Measurements from ENCODE around the gene FAM168B. TPM values are rescaled to one million over a fixed set of nuclear protein-coding genes. Genes with fewer than 3 reads are reported as not detected.

Gene FAM168B
- total and polyA plus RNA-seq, 2 of the 13 experiments (the other 11 are each of a cell fraction or from before 2014, with no cell fraction given): 64.5 to 113 TPM

DNA sequence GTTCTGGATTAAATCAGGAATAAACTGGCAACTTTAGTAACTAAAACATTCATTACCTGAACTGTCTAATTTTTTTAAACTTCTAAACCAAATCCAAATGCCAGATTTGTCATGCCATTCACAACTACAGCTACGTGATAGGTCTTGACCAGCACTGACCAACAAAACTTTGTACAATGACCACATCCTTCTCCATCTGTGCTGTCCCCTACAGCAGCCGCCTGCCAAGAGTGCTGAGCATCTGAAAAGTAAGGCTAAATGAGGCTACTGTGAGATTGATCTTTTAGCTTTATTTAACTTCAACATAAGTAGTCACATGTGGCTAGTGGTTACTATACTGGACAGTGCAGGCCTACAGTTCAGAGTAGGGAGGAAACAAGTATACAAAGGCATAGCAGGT lies 7.6 kb downstream of the FAM168B start (continued):
- TF ChIP-seq, protein P1, sequence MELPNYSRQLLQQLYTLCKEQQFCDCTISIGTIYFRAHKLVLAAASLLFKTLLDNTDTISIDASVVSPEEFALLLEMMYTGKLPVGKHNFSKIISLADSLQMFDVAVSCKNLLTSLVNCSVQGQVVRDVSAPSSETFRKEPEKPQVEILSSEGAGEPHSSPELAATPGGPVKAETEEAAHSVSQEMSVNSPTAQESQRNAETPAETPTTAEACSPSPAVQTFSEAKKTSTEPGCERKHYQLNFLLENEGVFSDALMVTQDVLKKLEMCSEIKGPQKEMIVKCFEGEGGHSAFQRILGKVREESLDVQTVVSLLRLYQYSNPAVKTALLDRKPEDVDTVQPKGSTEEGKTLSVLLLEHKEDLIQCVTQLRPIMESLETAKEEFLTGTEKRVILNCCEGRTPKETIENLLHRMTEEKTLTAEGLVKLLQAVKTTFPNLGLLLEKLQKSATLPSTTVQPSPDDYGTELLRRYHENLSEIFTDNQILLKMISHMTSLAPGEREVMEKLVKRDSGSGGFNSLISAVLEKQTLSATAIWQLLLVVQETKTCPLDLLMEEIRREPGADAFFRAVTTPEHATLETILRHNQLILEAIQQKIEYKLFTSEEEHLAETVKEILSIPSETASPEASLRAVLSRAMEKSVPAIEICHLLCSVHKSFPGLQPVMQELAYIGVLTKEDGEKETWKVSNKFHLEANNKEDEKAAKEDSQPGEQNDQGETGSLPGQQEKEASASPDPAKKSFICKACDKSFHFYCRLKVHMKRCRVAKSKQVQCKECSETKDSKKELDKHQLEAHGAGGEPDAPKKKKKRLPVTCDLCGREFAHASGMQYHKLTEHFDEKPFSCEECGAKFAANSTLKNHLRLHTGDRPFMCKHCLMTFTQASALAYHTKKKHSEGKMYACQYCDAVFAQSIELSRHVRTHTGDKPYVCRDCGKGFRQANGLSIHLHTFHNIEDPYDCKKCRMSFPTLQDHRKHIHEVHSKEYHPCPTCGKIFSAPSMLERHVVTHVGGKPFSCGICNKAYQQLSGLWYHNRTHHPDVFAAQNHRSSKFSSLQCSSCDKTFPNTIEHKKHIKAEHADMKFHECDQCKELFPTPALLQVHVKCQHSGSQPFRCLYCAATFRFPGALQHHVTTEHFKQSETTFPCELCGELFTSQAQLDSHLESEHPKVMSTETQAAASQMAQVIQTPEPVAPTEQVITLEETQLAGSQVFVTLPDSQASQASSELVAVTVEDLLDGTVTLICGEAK (IDR thresholded peaks at IDR 0.05): no peak
- TF ChIP-seq, protein P1 (CRISPR knock-in tag; IDR thresholded peaks at IDR 0.05): no peak
- no peak for TF ChIP-seq YEATS2 (CRISPR knock-in tag; IDR thresholded peaks at IDR 0.05; ENCODE audit: borderline replicate concordance)
- TF ChIP-seq, protein P2, sequence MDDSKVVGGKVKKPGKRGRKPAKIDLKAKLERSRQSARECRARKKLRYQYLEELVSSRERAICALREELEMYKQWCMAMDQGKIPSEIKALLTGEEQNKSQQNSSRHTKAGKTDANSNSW (CRISPR knock-in tag; IDR thresholded peaks at IDR 0.05; ENCODE audit: borderline replicate concordance): no peak
- no peak for TF ChIP-seq ZNF678 (CRISPR knock-in tag; IDR thresholded peaks at IDR 0.05)
- TF ChIP-seq, protein P3, sequence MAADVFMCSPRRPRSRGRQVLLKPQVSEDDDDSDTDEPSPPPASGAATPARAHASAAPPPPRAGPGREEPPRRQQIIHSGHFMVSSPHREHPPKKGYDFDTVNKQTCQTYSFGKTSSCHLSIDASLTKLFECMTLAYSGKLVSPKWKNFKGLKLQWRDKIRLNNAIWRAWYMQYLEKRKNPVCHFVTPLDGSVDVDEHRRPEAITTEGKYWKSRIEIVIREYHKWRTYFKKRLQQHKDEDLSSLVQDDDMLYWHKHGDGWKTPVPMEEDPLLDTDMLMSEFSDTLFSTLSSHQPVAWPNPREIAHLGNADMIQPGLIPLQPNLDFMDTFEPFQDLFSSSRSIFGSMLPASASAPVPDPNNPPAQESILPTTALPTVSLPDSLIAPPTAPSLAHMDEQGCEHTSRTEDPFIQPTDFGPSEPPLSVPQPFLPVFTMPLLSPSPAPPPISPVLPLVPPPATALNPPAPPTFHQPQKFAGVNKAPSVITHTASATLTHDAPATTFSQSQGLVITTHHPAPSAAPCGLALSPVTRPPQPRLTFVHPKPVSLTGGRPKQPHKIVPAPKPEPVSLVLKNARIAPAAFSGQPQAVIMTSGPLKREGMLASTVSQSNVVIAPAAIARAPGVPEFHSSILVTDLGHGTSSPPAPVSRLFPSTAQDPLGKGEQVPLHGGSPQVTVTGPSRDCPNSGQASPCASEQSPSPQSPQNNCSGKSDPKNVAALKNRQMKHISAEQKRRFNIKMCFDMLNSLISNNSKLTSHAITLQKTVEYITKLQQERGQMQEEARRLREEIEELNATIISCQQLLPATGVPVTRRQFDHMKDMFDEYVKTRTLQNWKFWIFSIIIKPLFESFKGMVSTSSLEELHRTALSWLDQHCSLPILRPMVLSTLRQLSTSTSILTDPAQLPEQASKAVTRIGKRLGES (CRISPR knock-in tag; IDR thresholded peaks at IDR 0.05; ENCODE audit: borderline replicate concordance): no peak
- TF ChIP-seq, protein P4, sequence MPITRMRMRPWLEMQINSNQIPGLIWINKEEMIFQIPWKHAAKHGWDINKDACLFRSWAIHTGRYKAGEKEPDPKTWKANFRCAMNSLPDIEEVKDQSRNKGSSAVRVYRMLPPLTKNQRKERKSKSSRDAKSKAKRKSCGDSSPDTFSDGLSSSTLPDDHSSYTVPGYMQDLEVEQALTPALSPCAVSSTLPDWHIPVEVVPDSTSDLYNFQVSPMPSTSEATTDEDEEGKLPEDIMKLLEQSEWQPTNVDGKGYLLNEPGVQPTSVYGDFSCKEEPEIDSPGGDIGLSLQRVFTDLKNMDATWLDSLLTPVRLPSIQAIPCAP (CRISPR knock-in tag; IDR thresholded peaks at IDR 0.05; ENCODE audit: low read depth): no peak
- no peak for TF ChIP-seq SIN3B (IDR thresholded peaks at IDR 0.05; ENCODE audit: low read length)
- no peak for TF ChIP-seq CEBPB (IDR thresholded peaks at IDR 0.05; ENCODE audit: borderline replicate concordance, low read depth, low read length)
- no peak for TF ChIP-seq ZNF121 (CRISPR knock-in tag; IDR thresholded peaks at IDR 0.05)

Measured in HepG2 (cell line).